ENCODE measurements around the gene HTR5A.

HTR5A gene

GRCh38 chr7:155084021-155084420, 13.9 kb downstream of the HTR5A start:
- no peak overlapping the region for H3K4me3 ChIP-seq (ENCODE audit: low read length)
- DNase-seq (ENCODE audit: low read depth) = no peak
- TF ChIP-seq CTCF (conservative IDR thresholded peaks at IDR 0.05; ENCODE audit: low read depth, low read length) = no peak

- no peak overlapping the region for H3K4me3 ChIP-seq (ENCODE audit: low read length)
- no peak for TF ChIP-seq CTCF (conservative IDR thresholded peaks at IDR 0.05; ENCODE audit: low read depth, low read length)
- no peak for DNase-seq (ENCODE audit: low read depth)
Measured at GRCh38 chr7:155084969-155085368, 14.8 kb downstream of the HTR5A start.

GRCh38 chr7:155090684-155091083, 20.6 kb downstream of the HTR5A start:
- DNase-seq (ENCODE audit: low read depth) = no peak
- no peak overlapping the region for H3K4me3 ChIP-seq (ENCODE audit: low read length)
- no peak for TF ChIP-seq CTCF (conservative IDR thresholded peaks at IDR 0.05; ENCODE audit: low read depth, low read length)

GRCh38 chr7:155093596-155093995, 23.5 kb downstream of the HTR5A start:
- DNase-seq (ENCODE audit: low read depth) = no peak
- TF ChIP-seq CTCF (conservative IDR thresholded peaks at IDR 0.05; ENCODE audit: low read depth, low read length) = no peak
- H3K4me3 ChIP-seq (ENCODE audit: low read length) = no peak overlapping the region

GRCh38 chr7:155094636-155095135, 24.6 kb downstream of the HTR5A start:
- H3K4me3 ChIP-seq (ENCODE audit: low read length) = no peak overlapping the region
- no peak for TF ChIP-seq CTCF (conservative IDR thresholded peaks at IDR 0.05; ENCODE audit: low read depth, low read length)
- no peak for DNase-seq (ENCODE audit: low read depth)

GRCh38 chr7:155097338-155097737, 27.2 kb downstream of the HTR5A start:
- DNase-seq (ENCODE audit: low read depth) = no peak
- no peak for TF ChIP-seq CTCF (conservative IDR thresholded peaks at IDR 0.05; ENCODE audit: low read depth, low read length)
- H3K4me3 ChIP-seq (ENCODE audit: low read length) = no peak overlapping the region

GRCh38 chr7:155103839-155104238, 33.7 kb downstream of the HTR5A start:
- no peak for DNase-seq (ENCODE audit: low read depth)
- no peak overlapping the region for H3K4me3 ChIP-seq (ENCODE audit: low read length)
- TF ChIP-seq CTCF (conservative IDR thresholded peaks at IDR 0.05; ENCODE audit: low read depth, low read length) = no peak
